Measurements from ENCODE around the gene SARNP. TPM values are rescaled to one million over a fixed set of nuclear protein-coding genes. Genes with fewer than 3 reads are reported as not detected.

The SARNP gene
- total RNA-seq, 2 experiments from 2014 or later: 86.1 to 92.0 TPM

DNA sequence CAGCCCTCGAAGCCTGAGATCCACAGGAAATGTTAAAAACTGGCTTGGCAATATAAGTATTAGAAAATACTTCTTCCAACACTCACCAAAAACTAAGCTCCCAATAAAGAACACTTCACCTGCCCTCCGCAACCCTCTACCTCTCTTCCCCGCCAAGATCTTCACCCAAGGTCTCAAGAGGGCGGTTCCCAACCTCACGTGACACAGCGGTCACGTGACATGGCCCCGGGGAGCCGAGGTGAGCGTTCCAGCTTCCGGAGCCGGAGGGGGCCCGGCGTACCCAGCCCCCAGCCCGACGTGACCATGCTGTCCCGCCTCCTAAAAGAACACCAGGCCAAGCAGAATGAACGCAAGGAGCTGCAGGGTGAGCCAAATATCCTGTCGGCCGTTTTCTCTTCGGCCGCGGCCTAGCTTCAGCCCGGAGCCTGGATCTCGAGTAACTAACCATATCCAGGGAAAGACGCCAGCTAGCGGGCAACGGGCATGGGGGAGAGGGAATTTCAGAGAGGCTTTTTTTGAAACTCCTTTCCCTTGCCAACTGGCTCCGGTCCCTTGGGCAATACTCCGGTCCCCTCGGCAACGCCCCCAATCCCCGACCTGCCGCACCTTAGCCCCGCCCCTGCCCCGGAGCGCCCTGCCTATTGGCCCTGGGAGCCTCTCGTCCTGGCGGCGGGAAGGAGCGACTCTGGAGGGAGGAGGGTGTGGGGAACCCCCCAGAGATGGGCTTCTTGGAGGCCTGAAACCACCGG is 101.5 kb downstream of the SARNP start, which contains the start of gene BLOC1S1:
TSS of gene BLOC1S1 (plus strand) at position 214 of the 749 bp plus-strand sequence. CDS start at position 220, 6 bp downstream.
- H4K20me1 ChIP-seq (ENCODE audit: insufficient read depth, low read length): no peaks in the 10 kb centered on the region
- DNase-seq (ENCODE audit: low spot score): peak; percentile 97
- H2AFZ ChIP-seq (ENCODE audit: low read length): peak within 1 kb of the TSS; percentile 66
- H3K79me2 ChIP-seq (ENCODE audit: insufficient read depth, low read depth, low read length): peaks cover 16% of the 10 kb centered on the region; the same call in 1 of the 2 replicates
- no peaks in the 10 kb centered on the region for H3K9me2 ChIP-seq (ENCODE audit: insufficient read depth, low read length)
- H3K4me1 ChIP-seq (ENCODE audit: insufficient read depth, low read length, poor library complexity, severe bottlenecking): peaks cover 28% of the 10 kb centered on the region
- TF ChIP-seq EZH2phosphoT487 (IDR thresholded peaks at IDR 0.05; ENCODE audit: borderline replicate concordance, low read depth, low read length) (no peak), CTCF (conservative IDR thresholded peaks at IDR 0.05; ENCODE audit: low read length) (no peak)
- CTCF ChIA-PET (ENCODE audit: unreplicated experiment): interaction anchor here (1.0 to 1.4 kb wide), 4 partner anchors 9 to 42 kb away, joined by 3 to 8 read pairs (median 5); no protein-coding TSS in a partner anchor
- BruUV-seq (replicated peaks): TSS peak; percentile 61
- peaks cover 24% of the 10 kb centered on the region for H3K36me3 ChIP-seq (ENCODE audit: insufficient read depth, low read length)
- POLR2A ChIA-PET: interaction anchor here (0.6 to 2.7 kb wide), 13 partner anchors 10 to 734 kb away, joined by 3 to 14 read pairs (median 5); partner anchors contain the start of genes CD63 and ORMDL2
- intact Hi-C loops (cut with micrococcal nuclease; ENCODE audit: unreplicated experiment): loop anchor here (1.0 to 5.0 kb wide), 2 partner anchors 13 to 44 kb away; partner anchors contain the start of gene CD63
- no peaks in the 10 kb centered on the region for H3K9me3 ChIP-seq (ENCODE audit: low read length)
- peak within 1 kb of the TSS; percentile 77 for H3K4me3 ChIP-seq (ENCODE audit: low read depth, low read length, poor library complexity, severe bottlenecking)
- H3K27ac ChIP-seq (ENCODE audit: low read depth, low read length, poor library complexity, severe bottlenecking): peak within 1 kb of the TSS; percentile 81
- peak within 1 kb of the TSS; percentile 92 for H3K4me2 ChIP-seq (ENCODE audit: low read length)

DNA sequence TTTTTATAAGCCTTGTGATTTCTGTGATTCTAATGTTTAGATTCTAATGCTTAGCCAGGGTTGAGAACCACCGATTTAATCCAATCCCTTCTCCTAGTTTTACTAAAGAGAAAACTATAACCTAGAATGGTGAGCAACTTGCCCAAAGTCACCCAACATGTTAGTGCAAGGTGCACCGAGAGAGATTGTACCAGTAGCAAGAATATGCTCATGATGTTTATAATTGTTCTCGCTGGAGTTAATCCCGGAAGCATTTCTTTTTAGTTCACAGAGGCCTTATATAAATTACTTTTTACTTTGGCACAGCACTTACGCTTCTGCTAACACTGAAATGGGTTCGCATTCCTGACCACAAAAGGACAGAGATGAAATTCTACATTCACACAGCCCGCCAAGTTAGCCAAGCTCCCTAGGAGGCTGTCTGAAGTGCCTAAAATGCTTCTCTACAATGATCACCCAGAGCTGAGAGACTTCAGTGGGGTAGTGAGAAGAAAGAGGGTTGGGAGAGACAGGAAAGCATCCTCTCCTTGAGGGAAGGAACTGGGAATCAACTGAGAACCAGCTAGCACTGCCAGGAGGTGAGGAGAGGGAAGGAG is 102.3 kb downstream of the SARNP start:
- H3K9me3 ChIP-seq (ENCODE audit: low read length): no peaks in the 10 kb centered on the region
- ChIA-PET POLR2A (interaction anchor here (0.7 to 2.7 kb wide), 9 partner anchors 9 to 103 kb away, joined by 3 to 14 read pairs (median 6); partner anchors contain the start of genes CD63 and ORMDL2), CTCF (ENCODE audit: unreplicated experiment) (interaction anchor here (1.0 to 1.4 kb wide), 4 partner anchors 9 to 42 kb away, joined by 3 to 8 read pairs (median 5); no protein-coding TSS in a partner anchor)
- H3K27ac ChIP-seq (ENCODE audit: low read depth, low read length, poor library complexity, severe bottlenecking): peak overlapping the region; percentile 81
- H3K4me3 ChIP-seq (ENCODE audit: low read depth, low read length, poor library complexity, severe bottlenecking): peak overlapping the region; percentile 77
- TF ChIP-seq CTCF (conservative IDR thresholded peaks at IDR 0.05; ENCODE audit: low read length) (no peak), EZH2phosphoT487 (IDR thresholded peaks at IDR 0.05; ENCODE audit: borderline replicate concordance, low read depth, low read length) (no peak)
- no peaks in the 10 kb centered on the region for H4K20me1 ChIP-seq (ENCODE audit: insufficient read depth, low read length)
- peak overlapping the region; percentile 66 for H2AFZ ChIP-seq (ENCODE audit: low read length)
- H3K4me1 ChIP-seq (ENCODE audit: insufficient read depth, low read length, poor library complexity, severe bottlenecking): peaks cover 28% of the 10 kb centered on the region
- BruUV-seq (replicated peaks): TSS peak; percentile 98
- H3K79me2 ChIP-seq (ENCODE audit: insufficient read depth, low read depth, low read length): peaks cover 16% of the 10 kb centered on the region; the same call in 1 of the 2 replicates
- peak overlapping the region; percentile 92 for H3K4me2 ChIP-seq (ENCODE audit: low read length)
- H3K9me2 ChIP-seq (ENCODE audit: insufficient read depth, low read length): no peaks in the 10 kb centered on the region
- DNase-seq (ENCODE audit: low spot score): no peak
- intact Hi-C loops (cut with micrococcal nuclease; ENCODE audit: unreplicated experiment): loop anchor here (5.0 kb wide), 1 partner anchor 43 kb away; no protein-coding TSS in a partner anchor
- peaks cover 17% of the 10 kb centered on the region for H3K36me3 ChIP-seq (ENCODE audit: insufficient read depth, low read length)
